Coronary artery (tissue), 2 donors: ENCODE measurements around the gene SLC7A6.

Source experiments
- DNase-seq: peaks from one replicate; pipeline ENCODE4 v3.0.0-alpha.2; 2017; ENCODE audit warnings: low spot score
- H3K27ac ChIP-seq, 2 donors: fragments of 200-600 bp; sonication (generic); one replicate each; pipeline ENCODE4 v1.5.1; 2016 to 2019
- H3K4me3 ChIP-seq: fragments of 200-600 bp; sonication (generic); 2 replicates; pipeline ENCODE4 v1.5.1; 2016; ENCODE audit warnings: mild to moderate bottlenecking, moderate library complexity
- CTCF ChIP-seq: fragments of 200-600 bp; sonication (generic); IDR thresholded peaks from one replicate; pipeline ENCODE4 v1.5.1; 2019; ENCODE audit warnings: antibody characterized with exemption

SLC7A6 gene

DNA sequence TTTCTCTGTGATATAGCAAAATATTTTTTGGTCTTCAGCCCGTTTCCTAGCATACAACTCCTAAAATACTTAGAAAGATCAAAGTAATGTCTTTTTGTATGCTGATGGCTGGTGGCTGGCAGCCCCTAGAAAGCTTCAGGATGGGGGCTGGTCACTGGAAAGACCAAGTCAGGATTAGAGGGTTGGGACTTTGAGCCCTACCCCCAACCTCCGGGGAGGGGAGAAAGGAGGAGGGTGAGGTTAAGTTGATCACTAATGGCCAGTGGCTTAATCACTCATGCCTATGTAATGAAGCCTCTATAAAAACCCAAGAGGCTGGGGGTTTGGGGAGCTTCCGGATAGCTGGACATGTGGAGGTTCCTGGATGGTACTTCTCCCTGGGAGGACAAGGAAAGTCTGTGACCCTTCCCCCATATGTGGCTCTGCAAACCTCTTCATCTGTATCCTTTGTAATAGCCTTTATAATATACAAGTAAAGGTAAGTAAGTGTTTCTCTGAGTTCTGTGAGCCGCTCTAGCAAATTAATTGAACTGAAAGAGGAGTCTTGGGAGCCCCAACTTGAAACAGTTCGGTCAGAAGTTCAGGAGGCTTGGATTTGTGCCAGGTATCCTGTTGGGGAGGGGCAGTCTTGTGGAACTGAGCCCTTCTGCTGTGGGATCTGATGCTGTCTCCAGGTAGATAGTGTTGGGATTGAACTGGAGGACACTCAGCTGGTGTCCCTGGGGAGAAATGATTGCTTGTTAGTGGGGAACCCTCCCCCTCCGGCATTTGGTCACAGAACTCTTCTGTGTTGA, 3.5 kb downstream of the SLC7A6 start:
- no peak overlapping the region for H3K27ac ChIP-seq
- no peak for DNase-seq
- no peak overlapping the region for H3K4me3 ChIP-seq
- TF ChIP-seq CTCF = no peak

DNA sequence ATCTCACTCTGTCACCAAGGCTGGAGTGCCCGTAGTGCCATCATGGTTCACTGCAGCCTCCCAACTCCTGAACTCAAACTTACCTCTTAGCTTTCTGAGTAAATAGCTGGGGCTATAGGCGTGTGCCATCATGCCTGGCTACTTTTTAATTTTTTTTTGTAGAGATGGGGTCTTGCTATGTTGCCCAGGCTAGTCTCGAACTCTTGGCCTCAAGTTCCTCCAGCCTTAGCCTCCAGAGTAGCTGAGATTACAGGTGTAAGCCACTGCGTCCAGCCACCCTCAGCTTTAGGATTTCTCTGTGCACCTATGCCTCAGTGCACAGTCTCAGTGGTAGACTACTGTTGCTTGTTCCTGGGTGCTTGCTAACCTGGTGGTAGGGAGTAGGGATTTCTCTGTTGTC, 5.5 kb downstream of the SLC7A6 start:
- DNase-seq = no peak
- TF ChIP-seq CTCF = no peak
- H3K27ac ChIP-seq = no peak overlapping the region
- no peak overlapping the region for H3K4me3 ChIP-seq

GRCh38 chr16:68270353-68270752, 6.0 kb downstream of the SLC7A6 start:
- no peak for DNase-seq
- no peak for TF ChIP-seq CTCF
- Histone ChIP-seq H3K4me3 (no peak overlapping the region), H3K27ac (no peak overlapping the region)

GRCh38 chr16:68272507-68273209, 8.3 kb downstream of the SLC7A6 start:
- no peak overlapping the region for H3K4me3 ChIP-seq
- DNase-seq = no peak
- TF ChIP-seq CTCF = no peak
- no peak overlapping the region for H3K27ac ChIP-seq

GRCh38 chr16:68273459-68273858, 9.1 kb downstream of the SLC7A6 start:
- DNase-seq = no peak
- Histone ChIP-seq H3K27ac (no peak overlapping the region), H3K4me3 (no peak overlapping the region)
- no peak for TF ChIP-seq CTCF

DNA sequence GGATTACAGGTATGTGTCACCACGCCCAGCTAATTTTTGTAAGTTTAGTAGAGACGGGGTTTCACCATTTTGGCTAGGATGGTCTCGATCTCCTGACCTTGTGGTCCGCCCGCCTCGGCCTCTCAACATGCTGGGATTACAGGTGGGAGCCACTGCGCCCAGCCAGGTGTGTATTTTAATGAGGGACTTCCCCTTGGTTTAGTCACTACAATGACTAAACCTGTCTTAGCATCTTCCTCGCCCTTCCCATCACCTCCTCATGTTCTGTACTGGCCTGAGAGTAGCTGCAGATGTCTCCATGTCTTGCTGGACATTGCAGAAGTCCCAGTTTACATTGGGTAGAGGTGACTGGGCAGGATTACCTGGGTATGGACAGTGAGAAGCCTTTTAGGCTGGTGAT, 9.6 kb downstream of the SLC7A6 start:
- Histone ChIP-seq H3K4me3 (no peak overlapping the region), H3K27ac (no peak overlapping the region)
- no peak for DNase-seq
- TF ChIP-seq CTCF = no peak

DNA sequence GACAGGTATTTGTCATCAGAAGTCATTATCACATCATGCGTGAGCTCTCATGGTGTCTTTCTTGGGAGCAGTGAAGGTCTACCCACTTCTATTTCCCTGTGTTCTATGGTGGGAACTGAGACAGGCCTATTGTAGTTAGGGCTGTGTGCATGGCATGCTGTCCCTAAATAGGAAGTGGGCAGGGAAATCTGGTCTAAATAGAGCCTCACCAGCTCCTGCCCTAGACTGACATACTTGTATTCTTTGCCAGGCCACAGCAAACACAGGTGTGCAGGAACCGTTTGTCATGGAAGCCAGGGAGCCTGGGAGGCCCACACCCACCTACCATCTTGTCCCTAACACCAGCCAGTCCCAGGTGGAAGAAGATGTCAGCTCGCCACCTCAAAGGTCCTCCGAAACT, 10.1 kb downstream of the SLC7A6 start:
- DNase-seq = no peak
- no peak for TF ChIP-seq CTCF
- Histone ChIP-seq H3K27ac (no peak overlapping the region), H3K4me3 (no peak overlapping the region)
